Glutamatergic neuron (in vitro differentiated cells): Measurements from ENCODE around the gene KLHL12. TPM values are rescaled to one million over a fixed set of nuclear protein-coding genes. Genes with fewer than 3 reads are reported as not detected.

Source experiments
- DNase-seq: peaks from one replicate; pipeline ENCODE4 v3.0.0; 2022
- H3K27ac Mint-ChIP-seq: one replicate; pipeline ENCODE4 v1.8.0; 2020; ENCODE audit warnings: mild to moderate bottlenecking, mixed read lengths, inconsistent platforms; ENCODE audit not compliant: unreplicated experiment
- H3K27me3 Mint-ChIP-seq: one replicate; pipeline ENCODE4 v1.8.0; 2020; ENCODE audit warnings: mild to moderate bottlenecking, moderate library complexity, mixed read lengths, inconsistent platforms; ENCODE audit not compliant: unreplicated experiment
- H3K36me3 Mint-ChIP-seq: one replicate; pipeline ENCODE4 v1.8.0; 2020; ENCODE audit warnings: mild to moderate bottlenecking, mixed read lengths, inconsistent platforms; ENCODE audit not compliant: unreplicated experiment
- H3K4me1 Mint-ChIP-seq: one replicate; pipeline ENCODE4 v1.8.0; 2020; ENCODE audit warnings: mild to moderate bottlenecking, low read depth, mixed read lengths, inconsistent platforms; ENCODE audit not compliant: unreplicated experiment
- H3K4me3 Mint-ChIP-seq: one replicate; pipeline ENCODE4 v1.8.0; 2020; ENCODE audit warnings: mild to moderate bottlenecking, mixed read lengths, inconsistent platforms; ENCODE audit not compliant: unreplicated experiment
- H3K9me3 Mint-ChIP-seq: one replicate; pipeline ENCODE4 v1.8.0; 2020; ENCODE audit warnings: mild to moderate bottlenecking, moderate library complexity, mixed read lengths, inconsistent platforms; ENCODE audit not compliant: unreplicated experiment
- total RNA-seq: library from RNA; stranded (reverse); fragmentation: NEBNext Ultra II Directional; extraction: Animal tissue kit (Norgen Biotek cat#: 25700); gene quantifications from one replicate; pipeline ENCODE4 v1.2.1, GENCODE V29; 2021; ENCODE audit not compliant: unreplicated experiment
- TF ChIP-seq, protein P1 (sequence below): fragments of 200-600 bp; sonication (generic); IDR thresholded peaks from one replicate; pipeline ENCODE4 v1.5.0; 2021; ENCODE audit not compliant: partially characterized antibody, unreplicated experiment

The KLHL12 gene
- total RNA-seq, 1 donor from 2014 or later: 30.9 TPM

- no peak for DNase-seq
- TF ChIP-seq, protein P1, sequence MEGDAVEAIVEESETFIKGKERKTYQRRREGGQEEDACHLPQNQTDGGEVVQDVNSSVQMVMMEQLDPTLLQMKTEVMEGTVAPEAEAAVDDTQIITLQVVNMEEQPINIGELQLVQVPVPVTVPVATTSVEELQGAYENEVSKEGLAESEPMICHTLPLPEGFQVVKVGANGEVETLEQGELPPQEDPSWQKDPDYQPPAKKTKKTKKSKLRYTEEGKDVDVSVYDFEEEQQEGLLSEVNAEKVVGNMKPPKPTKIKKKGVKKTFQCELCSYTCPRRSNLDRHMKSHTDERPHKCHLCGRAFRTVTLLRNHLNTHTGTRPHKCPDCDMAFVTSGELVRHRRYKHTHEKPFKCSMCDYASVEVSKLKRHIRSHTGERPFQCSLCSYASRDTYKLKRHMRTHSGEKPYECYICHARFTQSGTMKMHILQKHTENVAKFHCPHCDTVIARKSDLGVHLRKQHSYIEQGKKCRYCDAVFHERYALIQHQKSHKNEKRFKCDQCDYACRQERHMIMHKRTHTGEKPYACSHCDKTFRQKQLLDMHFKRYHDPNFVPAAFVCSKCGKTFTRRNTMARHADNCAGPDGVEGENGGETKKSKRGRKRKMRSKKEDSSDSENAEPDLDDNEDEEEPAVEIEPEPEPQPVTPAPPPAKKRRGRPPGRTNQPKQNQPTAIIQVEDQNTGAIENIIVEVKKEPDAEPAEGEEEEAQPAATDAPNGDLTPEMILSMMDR: no peak
- peaks cover 8% of the 10 kb centered on the region for H3K9me3 Mint-ChIP-seq
- H3K36me3 Mint-ChIP-seq: no peaks in the 10 kb centered on the region
- H3K27me3 Mint-ChIP-seq: no peaks in the 10 kb centered on the region
- peak overlapping the region; percentile 83 for H3K27ac Mint-ChIP-seq
- H3K4me3 Mint-ChIP-seq: peak overlapping the region; percentile 87
- H3K4me1 Mint-ChIP-seq: peaks cover 21% of the 10 kb centered on the region
Measured at GRCh38 chr1:202964791-202965410, 37.9 kb upstream of the KLHL12 start.

DNA sequence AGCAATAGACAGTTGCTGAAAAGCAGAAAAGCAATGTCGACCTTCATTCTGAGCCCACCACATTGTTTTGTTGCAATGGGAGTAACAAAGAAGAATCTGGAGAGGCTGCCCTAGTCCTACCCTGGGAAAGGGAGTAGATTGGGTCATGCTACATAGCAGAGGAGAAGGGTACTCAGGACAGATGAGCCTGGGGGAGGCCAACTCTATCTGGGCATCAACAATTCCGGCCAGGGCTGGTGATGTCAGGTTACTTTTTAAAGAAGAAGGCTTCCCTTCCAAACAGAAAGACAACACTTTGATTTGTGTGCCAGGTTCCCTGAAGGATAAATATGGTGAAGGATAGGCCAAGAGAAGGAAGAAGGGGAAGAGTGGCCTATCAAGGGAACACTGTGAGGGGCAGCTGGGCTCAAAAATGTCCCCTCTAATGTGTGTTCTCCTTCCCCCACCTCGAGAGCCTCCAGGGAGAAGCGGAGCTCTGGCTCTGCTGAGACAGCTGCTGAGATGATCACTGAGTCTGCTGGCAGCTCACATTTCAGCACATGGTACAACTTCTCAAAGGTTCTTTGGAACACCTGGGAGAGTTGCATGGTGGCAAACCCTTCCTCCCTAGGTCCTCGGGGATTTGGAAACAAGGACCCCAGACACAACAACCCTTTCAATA is 34.3 kb upstream of the KLHL12 start:
- peaks cover 3% of the 10 kb centered on the region for H3K27me3 Mint-ChIP-seq
- peaks cover 11% of the 10 kb centered on the region for H3K9me3 Mint-ChIP-seq
- TF ChIP-seq, protein P1: no peak
- no peaks in the 10 kb centered on the region for H3K36me3 Mint-ChIP-seq
- peaks cover 26% of the 10 kb centered on the region for H3K4me1 Mint-ChIP-seq
- no peak overlapping the region for H3K4me3 Mint-ChIP-seq
- no peak for DNase-seq
- H3K27ac Mint-ChIP-seq: no peak overlapping the region

GRCh38 chr1:202959276-202959620 is 32.2 kb upstream of the KLHL12 start:
- Mint-ChIP-seq H3K9me3 (peaks cover 5% of the 10 kb centered on the region), H3K27ac (no peak overlapping the region), H3K4me3 (no peak overlapping the region), H3K27me3 (peaks cover 3% of the 10 kb centered on the region), H3K4me1 (peaks cover 9% of the 10 kb centered on the region), H3K36me3 (no peaks in the 10 kb centered on the region)
- DNase-seq: no peak
- TF ChIP-seq, protein P1: no peak

DNA sequence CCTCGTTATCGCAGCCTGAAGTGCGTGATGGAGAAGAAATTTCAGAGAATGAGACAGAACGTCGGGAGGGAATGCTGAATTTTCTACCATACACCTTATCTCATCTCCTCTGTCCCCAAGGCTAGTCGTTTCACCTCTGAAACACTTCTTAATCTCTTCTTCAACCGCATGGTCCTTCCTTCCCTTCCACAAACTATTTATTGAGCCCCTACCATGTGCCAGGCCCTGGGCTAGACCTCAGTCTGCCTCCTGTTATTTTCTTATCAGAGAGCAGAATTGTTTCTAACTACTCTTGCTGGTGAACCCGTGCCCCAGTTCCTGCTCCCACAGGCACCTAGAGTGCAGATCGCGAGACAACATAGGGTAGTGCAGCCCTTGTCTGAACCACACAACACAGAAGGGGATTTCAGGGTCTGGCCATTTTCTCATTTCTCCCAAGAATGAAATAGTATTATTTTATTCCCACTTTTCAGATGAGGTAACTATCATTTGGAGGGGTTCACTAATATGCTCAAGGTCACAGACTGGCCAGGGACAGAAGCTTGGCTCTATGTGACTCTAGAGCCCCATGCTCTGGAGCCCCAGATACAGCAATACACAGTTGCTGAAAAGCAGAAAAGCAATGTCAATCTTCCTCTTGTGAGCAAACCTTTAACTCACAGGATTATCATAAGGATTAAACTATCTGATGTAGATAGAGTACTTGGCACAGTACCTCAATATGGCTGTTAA is 31.7 kb upstream of the KLHL12 start:
- Mint-ChIP-seq H3K4me3 (peak overlapping the region; percentile 98), H3K36me3 (no peaks in the 10 kb centered on the region), H3K27me3 (peaks cover 3% of the 10 kb centered on the region), H3K4me1 (peaks cover 8% of the 10 kb centered on the region), H3K27ac (peak overlapping the region; percentile 83), H3K9me3 (peaks cover 5% of the 10 kb centered on the region)
- TF ChIP-seq, protein P1: no peak
- DNase-seq: no peak
